GM10248 (cell line): ENCODE data around the gene SLC27A3.
"Not testable (repeated sequence)": the region's sequence is repeated elsewhere in the genome, so short reads cannot be mapped to it uniquely, and the experiment has no call there.

ENCODE experiments used
- CTCF ChIA-PET: fragments of 300-600 bp; sonication (Branson Sonifier 250); formaldehyde crosslinking; extraction: SDS; loops from one replicate; lab custom pipeline; 2021; ENCODE audit warnings: antibody characterized with exemption; lab: Yijun Ruan, JAX
- POLR2A ChIA-PET: fragments of 350-650 bp; sonication (Branson Sonifier 250); formaldehyde crosslinking; extraction: SDS; loops from one replicate; lab custom pipeline; 2020; ENCODE audit warnings: antibody characterized with exemption; lab: Yijun Ruan, JAX
- DNase-seq: peaks from one replicate; pipeline ENCODE4 v3.0.0; 2012; ENCODE audit errors: extremely low spot score
- CTCF ChIP-seq: IDR thresholded peaks from 2 replicates; pipeline ENCODE4 v1.5.1; 2012; ENCODE audit warnings: mild to moderate bottlenecking, low read depth; ENCODE audit errors: extremely low read depth, missing control alignments, control extremely low read depth

SLC27A3 gene

DNA sequence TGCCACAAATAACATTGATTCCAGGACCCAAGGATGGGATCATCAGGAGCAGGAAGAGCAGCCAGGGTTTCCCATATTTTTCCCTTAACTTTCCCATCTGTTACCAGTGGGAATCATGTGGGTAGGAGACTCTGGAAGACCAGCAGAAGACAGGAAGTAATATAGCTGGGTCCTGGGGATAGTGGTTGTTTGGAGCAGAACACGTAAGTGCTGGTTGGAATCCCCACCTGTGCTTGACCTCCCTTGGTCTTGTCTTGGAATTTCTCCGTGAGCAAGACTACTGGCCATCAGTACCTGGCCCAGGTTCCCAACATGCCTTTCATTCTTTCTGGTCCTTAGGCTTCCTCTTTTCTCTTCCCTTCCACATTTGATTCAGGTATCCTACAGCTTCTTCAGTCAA, 20.9 kb upstream of the SLC27A3 start:
- DNase-seq, result no peak
- no peak for TF ChIP-seq CTCF
- ChIA-PET POLR2A (no interaction called here), CTCF (interaction anchor here (0.8 to 2.4 kb wide), 5 partner anchors 13 to 77 kb away, joined by 3 to 5 read pairs (median 3); no protein-coding TSS in a partner anchor)

- CTCF ChIA-PET, result interaction anchor here (1.0 to 4.4 kb wide), 5 partner anchors 10 to 26 kb away, joined by 3 to 18 read pairs (median 4); partner anchors contain the start of gene SLC27A3
- TF ChIP-seq CTCF, result no peak
- POLR2A ChIA-PET, result no interaction called here
- DNase-seq, result no peak
These were observed 14.8 kb upstream of the SLC27A3 start for GRCh38 chr1:153760440-153760839.

GRCh38 chr1:153763365-153764225, 11.6 kb upstream of the SLC27A3 start:
- TF ChIP-seq CTCF, result no peak
- no peak for DNase-seq
- ChIA-PET POLR2A (no interaction called here), CTCF (interaction anchor here (1.0 to 4.4 kb wide), 8 partner anchors 13 to 222 kb away, joined by 3 to 18 read pairs (median 4); partner anchors contain the start of genes DENND4B and SLC27A3)

DNA sequence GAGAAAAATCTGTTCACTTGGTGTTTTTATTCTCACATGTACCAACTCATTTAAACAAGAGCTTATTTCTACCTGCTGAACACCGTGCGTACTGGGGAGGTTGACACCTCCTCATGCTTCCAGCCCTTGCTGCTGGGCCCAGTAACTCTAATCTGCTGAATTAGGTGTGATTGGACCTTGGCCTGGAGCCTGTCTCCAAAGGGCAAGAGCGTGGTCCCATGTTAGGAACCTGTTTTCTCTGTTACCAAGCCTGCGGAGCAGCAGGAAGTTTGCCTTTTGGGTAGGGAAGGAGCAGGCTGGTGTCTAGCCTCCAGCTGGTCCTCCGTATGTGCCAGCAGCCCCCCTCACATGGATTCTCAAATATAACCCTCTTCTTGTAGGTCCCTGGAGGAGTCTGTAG, 10.9 kb upstream of the SLC27A3 start:
- TF ChIP-seq CTCF, result no peak
- ChIA-PET CTCF (interaction anchor here (1.0 to 4.4 kb wide), 7 partner anchors 8 to 221 kb away, joined by 3 to 18 read pairs (median 3); partner anchors contain the start of genes DENND4B and SLC27A3), POLR2A (no interaction called here)
- no peak for DNase-seq

GRCh38 chr1:153766663-153767062, 8.5 kb upstream of the SLC27A3 start:
- POLR2A ChIA-PET, DNase-seq: not testable (repeated sequence)
- CTCF ChIA-PET, result interaction anchor here (0.8 to 1.0 kb wide), 2 partner anchors 12 to 89 kb away, joined by 3 read pairs; no protein-coding TSS in a partner anchor

DNA sequence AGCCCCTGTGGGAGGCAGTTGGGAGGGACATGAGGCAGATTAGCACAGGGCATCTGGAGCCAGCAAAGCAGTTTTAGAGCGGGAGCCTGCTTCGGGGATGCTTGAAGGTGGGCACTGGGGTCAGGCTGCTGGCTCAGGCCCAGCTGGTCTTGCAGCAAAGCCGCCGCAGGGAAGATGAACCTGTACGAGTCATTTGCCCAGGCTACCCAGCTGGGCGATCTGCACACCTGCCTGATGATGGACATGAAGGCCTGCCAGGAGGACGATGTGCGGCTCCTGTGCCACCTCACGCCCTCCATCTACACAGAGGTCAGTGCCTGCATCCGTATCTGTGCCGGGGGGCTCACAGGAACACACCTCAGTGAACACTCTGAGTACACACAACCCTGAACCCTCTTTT, 7.7 kb upstream of the SLC27A3 start:
- POLR2A ChIA-PET, result no interaction called here
- CTCF ChIA-PET, result interaction anchor here (0.7 to 1.0 kb wide), 4 partner anchors 11 to 90 kb away, joined by 3 read pairs; no protein-coding TSS in a partner anchor
- DNase-seq, result no peak
- no peak for TF ChIP-seq CTCF
